ENCODE results near the gene PTPRK. TPM values are rescaled to one million over a fixed set of nuclear protein-coding genes. Genes with fewer than 3 reads are reported as not detected.

Gene PTPRK
- total RNA-seq, 1 donor from 2014 or later: 78.6 TPM

GRCh38 chr6:128251445-128252340 lies 268.7 kb downstream of the PTPRK start:
- no peak for DNase-seq (ENCODE audit: low read depth in 2 of 2)

- no peak for DNase-seq (ENCODE audit: low read depth in 2 of 2)
Measured at GRCh38 chr6:128250370-128251070, 269.9 kb downstream of the PTPRK start.

- no peak for DNase-seq (ENCODE audit: low read depth in 2 of 2)
Measured at GRCh38 chr6:128249429-128249828, 271.0 kb downstream of the PTPRK start.

GRCh38 chr6:128246472-128247260 lies 273.7 kb downstream of the PTPRK start:
- DNase-seq (ENCODE audit: low read depth in 2 of 2): no peak

- DNase-seq (ENCODE audit: low read depth in 2 of 2): no peak
Measured at GRCh38 chr6:128244751-128245405, 275.5 kb downstream of the PTPRK start.

DNA sequence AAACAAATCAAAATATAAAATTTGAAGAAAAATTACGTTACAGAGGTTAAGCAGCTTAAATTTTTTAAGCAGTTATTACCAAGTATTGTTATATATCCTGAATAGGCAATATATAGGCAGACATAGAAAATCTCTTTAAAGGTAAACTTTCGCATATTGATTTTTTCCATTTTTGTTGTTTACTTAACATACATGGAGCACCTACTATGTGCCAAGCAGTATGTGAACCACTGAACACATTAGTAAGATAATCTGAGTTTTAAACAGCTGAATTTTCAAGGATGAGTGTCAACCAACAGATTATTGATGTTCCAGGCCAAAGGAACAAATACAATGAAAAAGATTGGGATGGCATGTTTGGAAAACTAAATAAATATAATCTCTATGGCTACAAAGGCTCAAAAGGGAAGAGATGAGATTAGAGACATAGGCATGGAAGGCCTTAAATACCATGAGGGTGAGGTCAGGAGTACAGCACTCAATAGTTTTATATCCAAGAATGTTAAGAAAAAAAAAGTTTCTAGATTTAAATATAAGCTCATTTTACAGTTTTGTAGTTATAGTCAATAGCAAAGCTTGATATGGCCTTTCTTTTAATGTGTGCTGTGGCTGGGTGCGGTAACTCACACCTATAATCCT lies 277.5 kb downstream of the PTPRK start:
- DNase-seq (ENCODE audit: low read depth in 2 of 2): peak in 1 of 2 donors; percentile 6

- DNase-seq (ENCODE audit: low read depth in 2 of 2): no peak
Measured at GRCh38 chr6:128241216-128241615, 279.2 kb downstream of the PTPRK start.

DNA sequence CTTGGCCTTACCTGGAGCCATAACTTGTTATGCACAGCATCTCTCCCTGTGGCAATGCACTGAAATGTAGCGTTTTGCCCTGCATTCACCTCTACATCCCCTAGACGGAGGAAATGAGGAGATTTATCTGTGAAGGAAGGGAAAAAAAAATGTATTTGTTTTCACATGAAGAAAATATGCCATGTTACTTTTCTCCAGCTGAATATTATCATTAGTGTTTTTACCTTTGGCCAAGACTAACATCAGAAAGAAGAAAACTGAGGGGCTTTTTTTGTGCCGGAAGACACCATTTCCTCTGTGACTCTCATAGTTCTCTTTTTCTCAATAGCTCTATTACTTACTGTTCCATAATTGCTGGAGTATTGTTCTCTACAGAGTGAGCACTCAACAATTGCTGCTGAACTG lies 280.4 kb downstream of the PTPRK start:
- peak; percentile 29 to 54 for DNase-seq (ENCODE audit: low read depth in 2 of 2)

GRCh38 chr6:128239146-128239545 lies 281.3 kb downstream of the PTPRK start:
- DNase-seq (ENCODE audit: low read depth in 2 of 2): no peak

DNA sequence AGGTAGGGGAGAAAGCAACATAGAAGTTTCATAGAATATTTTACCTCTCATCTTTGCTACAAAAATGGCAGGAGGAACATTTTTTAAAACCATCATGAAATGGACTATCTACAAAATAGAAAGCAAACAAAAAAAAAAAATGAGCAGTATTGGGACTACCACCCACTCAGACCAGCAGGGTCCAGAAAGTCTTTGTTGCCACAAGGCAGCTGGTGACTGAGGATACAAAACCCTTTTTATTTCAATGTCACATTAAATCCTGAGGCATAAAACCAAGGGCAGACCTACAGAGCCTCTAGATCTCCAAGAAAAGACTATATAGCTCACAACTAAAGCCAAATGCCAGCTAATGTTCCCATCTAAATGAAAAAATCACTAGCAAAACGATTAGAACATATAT lies 282.2 kb downstream of the PTPRK start:
- no peak for DNase-seq (ENCODE audit: low read depth in 2 of 2)

DNA sequence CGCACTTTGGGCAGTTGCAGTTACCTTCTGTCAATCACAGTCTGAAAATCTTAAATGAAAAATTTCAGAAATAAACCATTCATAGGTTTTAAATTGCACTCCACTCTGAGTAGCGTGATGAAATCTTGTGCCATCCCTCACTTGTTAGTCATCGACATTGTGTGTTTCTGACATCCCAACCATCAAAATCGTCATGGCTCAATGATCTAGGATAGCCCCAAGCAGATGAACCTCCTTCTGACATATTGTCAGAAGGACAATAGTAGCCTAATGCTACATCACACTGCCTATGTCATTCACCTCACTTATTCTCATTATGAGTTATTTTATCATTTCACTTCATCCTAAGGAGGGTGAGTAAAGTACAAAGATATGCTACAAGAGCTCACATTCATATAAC lies 284.8 kb downstream of the PTPRK start:
- no peak for DNase-seq (ENCODE audit: low read depth in 2 of 2)

DNA sequence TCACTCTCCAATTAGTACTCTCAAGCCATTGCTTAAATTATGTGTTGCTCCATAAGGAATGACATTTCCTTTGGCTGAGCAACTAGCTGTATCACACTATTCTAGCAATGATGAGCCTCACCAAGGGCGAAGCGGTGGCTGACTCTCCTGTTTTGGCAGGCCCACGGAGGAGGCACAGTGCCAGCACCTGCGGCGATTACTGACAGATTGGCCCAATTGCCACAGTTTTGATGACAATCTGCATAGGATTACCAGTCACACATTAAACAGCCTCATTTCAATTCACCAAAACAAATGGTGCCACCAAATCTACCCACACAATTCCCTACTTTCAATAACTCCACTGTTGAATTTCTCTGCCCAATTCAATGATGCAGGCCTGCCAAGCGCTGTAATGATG lies 286.9 kb downstream of the PTPRK start:
- no peak for DNase-seq (ENCODE audit: low read depth in 2 of 2)

- no peak for DNase-seq (ENCODE audit: low read depth in 2 of 2)
Measured at GRCh38 chr6:128230267-128230989, 290.0 kb downstream of the PTPRK start.

DNA sequence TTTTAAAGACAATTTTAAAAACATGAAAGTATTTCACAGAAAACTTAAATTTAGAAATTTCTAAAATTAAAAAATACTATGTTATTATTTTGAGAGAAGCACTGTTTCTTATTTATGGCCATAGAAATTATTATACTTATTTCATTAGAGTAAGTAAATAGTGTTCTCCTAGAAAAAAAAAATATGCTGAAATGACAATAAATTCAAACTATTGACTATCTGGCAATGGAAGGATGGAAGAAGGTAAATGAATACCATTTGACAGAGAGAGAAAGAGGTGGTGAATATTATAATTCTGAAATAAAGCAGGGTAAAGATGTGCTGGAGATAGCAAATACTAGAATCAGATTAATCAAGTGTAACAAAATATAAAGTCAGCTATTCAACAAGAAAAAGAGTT lies 294.8 kb downstream of the PTPRK start:
- no peak for DNase-seq (ENCODE audit: low read depth in 2 of 2)

DNA sequence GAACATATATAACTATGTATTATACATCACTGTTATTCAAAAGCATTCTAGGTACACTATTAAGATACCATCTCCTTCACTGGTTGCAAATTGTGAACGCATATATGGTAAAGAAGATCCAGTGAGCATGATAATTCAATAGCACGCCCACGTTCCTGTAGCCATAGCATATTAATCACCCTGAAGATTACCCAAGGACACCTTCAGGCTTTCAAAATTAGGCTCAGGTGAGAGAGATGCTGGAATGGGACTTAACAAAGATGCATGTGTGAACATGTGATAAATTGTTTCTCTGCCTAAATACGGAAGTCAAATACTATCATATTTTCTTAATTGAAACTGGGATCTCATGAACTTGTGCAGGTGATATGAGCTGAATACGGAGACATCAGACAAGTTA lies 303.5 kb downstream of the PTPRK start:
- no peak for DNase-seq (ENCODE audit: low read depth in 2 of 2)

- peak; percentile 44 to 85 for DNase-seq (ENCODE audit: low read depth in 2 of 2)
Measured at GRCh38 chr6:128209771-128210170, 310.6 kb downstream of the PTPRK start.

DNA sequence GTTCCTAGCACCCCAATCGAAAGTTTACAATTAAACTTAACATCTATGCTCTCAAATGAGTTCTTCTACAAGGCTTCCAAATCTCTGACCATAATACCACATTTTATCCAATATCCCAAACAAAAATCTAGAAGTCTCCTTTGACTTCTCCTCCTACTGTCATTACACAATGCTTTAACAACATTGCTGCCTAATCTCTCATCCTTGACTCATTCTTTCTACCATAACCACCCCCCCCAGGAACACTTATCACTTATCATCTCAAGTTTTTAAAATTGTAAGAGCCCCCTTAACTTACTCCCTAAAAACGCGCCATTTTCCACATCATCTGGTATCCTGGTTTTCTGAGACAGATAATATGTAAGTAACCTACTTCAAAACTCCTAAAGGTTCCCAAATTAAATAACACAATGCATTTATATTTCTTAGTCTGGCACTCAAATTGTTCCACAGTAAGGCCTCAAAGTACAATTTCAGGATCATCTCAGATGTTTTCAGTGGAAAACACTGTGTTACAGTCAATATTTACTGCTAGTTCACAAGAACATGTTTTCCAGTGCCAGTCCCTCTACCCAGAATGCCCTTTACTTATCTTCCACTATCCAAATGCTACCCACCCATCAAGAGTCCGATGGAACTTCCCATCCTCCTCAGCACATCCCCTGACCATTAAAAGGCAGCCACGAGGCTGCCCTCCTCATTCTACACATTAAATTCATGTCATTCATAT lies 311.4 kb downstream of the PTPRK start:
- peak in 1 of 2 donors; percentile 40 for DNase-seq (ENCODE audit: low read depth in 2 of 2)

DNA sequence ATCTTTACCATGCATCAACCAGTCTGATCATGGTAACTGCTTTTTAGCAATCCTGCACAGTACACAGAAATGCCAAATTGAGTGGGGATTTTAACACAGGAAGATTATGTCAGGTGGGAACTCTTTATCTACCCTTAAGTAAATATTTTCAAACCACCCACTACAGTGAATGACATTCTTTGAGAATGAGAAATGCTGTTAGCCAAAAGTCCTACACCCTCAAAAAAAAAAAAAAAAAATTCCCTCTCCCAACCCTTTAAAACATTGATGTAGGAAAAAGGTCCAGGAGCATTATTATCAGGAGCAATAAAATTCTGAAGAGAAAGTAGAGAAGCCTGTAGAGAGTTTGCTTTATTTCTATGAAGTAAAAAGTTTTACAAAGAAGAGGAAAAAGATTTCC lies 312.3 kb downstream of the PTPRK start:
- peak; percentile 32 to 80 for DNase-seq (ENCODE audit: low read depth in 2 of 2)

DNA sequence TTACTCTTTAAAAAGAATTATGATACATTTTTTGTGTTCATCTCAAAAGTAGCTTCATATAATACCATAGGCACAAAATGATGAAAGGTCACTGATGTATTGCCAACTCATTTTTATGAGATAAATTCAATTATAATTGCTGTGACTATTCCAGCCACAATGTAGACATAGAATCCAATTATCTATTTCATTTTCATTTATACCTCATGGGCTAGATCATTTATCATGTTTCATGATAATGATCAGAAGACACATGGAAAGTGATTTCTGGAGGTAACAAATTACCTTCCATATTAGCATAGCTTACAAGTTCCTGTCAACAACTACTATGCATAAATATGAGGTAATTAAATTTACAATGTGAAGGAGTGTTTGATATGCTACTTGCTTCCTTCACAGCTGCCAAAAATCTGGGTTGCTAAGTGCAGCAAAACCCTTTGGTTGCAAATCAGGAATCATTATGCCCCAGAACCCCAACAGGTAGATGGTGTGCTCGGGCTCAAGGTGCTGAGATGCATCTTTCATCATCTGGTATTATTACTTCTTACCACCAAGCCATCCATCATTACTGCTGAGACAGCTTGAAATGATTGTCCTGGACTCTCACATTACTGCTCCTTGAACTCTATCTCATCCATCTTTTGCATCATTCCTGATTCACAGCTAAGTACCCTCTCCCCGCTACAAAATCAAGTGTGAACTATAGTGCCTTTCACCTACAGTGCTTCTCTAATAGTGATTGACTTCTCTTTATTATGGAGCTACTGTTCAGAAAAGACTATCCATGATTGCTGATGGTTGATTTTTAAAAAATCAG lies 313.6 kb downstream of the PTPRK start:
- no peak for DNase-seq (ENCODE audit: low read depth in 2 of 2)
